SK-N-SH (cell line): ENCODE results near the gene BMPR1A. TPM values are rescaled to one million over a fixed set of nuclear protein-coding genes. Genes with fewer than 3 reads are reported as not detected.

Experiments used
- CTCF ChIA-PET: fragments of 300-600, 350-600 bp; formaldehyde crosslinking; extraction: SDS; loops from one replicate; lab custom pipeline; 2021; lab: Yijun Ruan, JAX
- POLR2A ChIA-PET: fragments of 350-600 bp; sonication (Branson Sonifier 250); formaldehyde crosslinking; extraction: SDS; loops from one replicate; lab custom pipeline; 2020; ENCODE audit warnings: antibody characterized with exemption, inconsistent platforms; lab: Yijun Ruan, JAX
- DNase-seq: peaks from one replicate; pipeline ENCODE4 v3.0.0; 2012
- H2AFZ ChIP-seq: fragments of 200-600 bp; sonication (generic); 2 replicates; pipeline ENCODE4 v1.8.1; 2016; ENCODE audit warnings: antibody characterized with exemption, mild to moderate bottlenecking, low read depth
- H3F3A ChIP-seq: fragments of 200-600 bp; sonication (generic); replicated peaks from 2 replicates; pipeline ENCODE3; 2016; ENCODE audit warnings: antibody characterized with exemption, mild to moderate bottlenecking; ENCODE audit not compliant: insufficient read depth
- H3K27ac ChIP-seq, 2 experiments: fragments of 200-500 bp in 1 of 2; fragments of 200-600 bp in 1 of 2; sonication (Bioruptor generic) in 1 of 2; sonication (generic), shearing (Covaris generic) in 1 of 2; 2 replicates each; pipeline versions ENCODE4 v1.5.1 to v1.6.1; 2014 to 2016; ENCODE audit warnings: low read depth in 2 of 2, inconsistent platforms in 1 of 2, low read length in 1 of 2, mild to moderate bottlenecking in 1 of 2, mixed read lengths in 1 of 2
- H3K27me3 ChIP-seq: fragments of 200-600 bp; sonication (generic), shearing (Covaris generic); 2 replicates; pipeline ENCODE4 v1.6.1; 2016; ENCODE audit warnings: mixed run types; ENCODE audit not compliant: insufficient read depth
- H3K36me3 ChIP-seq, 2 experiments: fragments of 200-500 bp in 1 of 2; fragments of 200-600 bp in 1 of 2; sonication (Bioruptor generic) in 1 of 2; sonication (generic) in 1 of 2; replicated peaks in 1 of 2; 2 replicates each; pipeline versions ENCODE3 to v1.5.1; 2014 to 2016; ENCODE audit warnings: low read length in 1 of 2, mild to moderate bottlenecking in 1 of 2; ENCODE audit not compliant: insufficient read depth in 2 of 2, control insufficient read depth in 1 of 2
- H3K4me1 ChIP-seq, 2 experiments: fragments of 200-500 bp in 1 of 2; fragments of 200-600 bp in 1 of 2; sonication (Bioruptor generic) in 1 of 2; sonication (generic), shearing (Covaris generic) in 1 of 2; 2 replicates each; pipeline versions ENCODE4 v1.5.1 to v1.6.1; 2014 to 2016; ENCODE audit warnings: low read depth in 1 of 2, low read length in 1 of 2, mixed run types in 1 of 2; ENCODE audit not compliant: insufficient read depth in 2 of 2, control insufficient read depth in 1 of 2
- H3K4me2 ChIP-seq: fragments of 200-600 bp; sonication (generic), shearing (Covaris generic); 2 replicates; pipeline ENCODE4 v1.6.1; 2017; ENCODE audit warnings: mixed run types
- H3K4me3 ChIP-seq, 2 experiments: fragments of 200-500 bp in 1 of 2; fragments of 200-600 bp in 1 of 2; sonication (Bioruptor generic) in 1 of 2; sonication (generic), shearing (Covaris generic) in 1 of 2; 2 replicates each; pipeline versions ENCODE4 v1.5.1 to v1.8.1; 2014 to 2016; ENCODE audit warnings: low read depth in 2 of 2, inconsistent platforms in 1 of 2, low read length in 1 of 2, mild to moderate bottlenecking in 1 of 2, mixed read lengths in 1 of 2, moderate library complexity in 1 of 2
- H3K79me2 ChIP-seq: fragments of 200-600 bp; sonication (generic); 2 replicates; pipeline ENCODE4 v1.8.1; 2017; ENCODE audit warnings: mild to moderate bottlenecking; ENCODE audit not compliant: insufficient read depth
- H3K9ac ChIP-seq: fragments of 200-600 bp; sonication (generic); 2 replicates; pipeline ENCODE4 v1.6.1; 2017; ENCODE audit warnings: mixed run types
- H3K9me2 ChIP-seq: fragments of 200-600 bp; sonication (generic); 2 replicates; pipeline ENCODE4 v1.6.1; 2017; ENCODE audit warnings: mixed run types
- H3K9me3 ChIP-seq: fragments of 200-600 bp; sonication (generic); 2 replicates; pipeline ENCODE4 v1.6.1; 2017; ENCODE audit warnings: mixed run types, mild to moderate bottlenecking, moderate library complexity
- H4K20me1 ChIP-seq: fragments of 200-600 bp; sonication (generic); 2 replicates; pipeline ENCODE4 v1.6.1; 2017; ENCODE audit warnings: mild to moderate bottlenecking, mixed run types; ENCODE audit not compliant: insufficient read depth
- CHD2 ChIP-seq: fragments of 150-350 bp; IDR thresholded peaks from 2 replicates; pipeline ENCODE4 v1.6.1; 2018; ENCODE audit warnings: low read length; ENCODE audit not compliant: partially characterized antibody
- ELF1 ChIP-seq: IDR thresholded peaks from 2 replicates; pipeline ENCODE4 v1.4.0; 2012
- FOXJ3 ChIP-seq: sonication (generic); formaldehyde crosslinking; IDR thresholded peaks from 2 replicates; pipeline ENCODE4 v1.5.1; 2020; ENCODE audit warnings: mild to moderate bottlenecking, missing genetic modification reagents
- FOXM1 ChIP-seq: IDR thresholded peaks from 2 replicates; pipeline ENCODE4 v1.4.0; 2012; ENCODE audit warnings: low read depth, mild to moderate bottlenecking
- GATA2 ChIP-seq: sonication (generic); formaldehyde crosslinking; IDR thresholded peaks from 2 replicates; pipeline ENCODE4 v1.5.0; 2020; ENCODE audit warnings: mild to moderate bottlenecking, missing genetic modification reagents
- JUND ChIP-seq: IDR thresholded peaks from 2 replicates; pipeline ENCODE4 v1.4.0; 2012
- MAX ChIP-seq: IDR thresholded peaks from 2 replicates; pipeline ENCODE4 v1.4.0; 2012; ENCODE audit warnings: low read depth
- MXI1 ChIP-seq: IDR thresholded peaks from 2 replicates; pipeline ENCODE4 v1.6.1; 2012; ENCODE audit warnings: mild to moderate bottlenecking, low read depth, low read length, improper control_type of control experiment
- NRF1 ChIP-seq: IDR thresholded peaks from 2 replicates; pipeline ENCODE4 v1.6.1; 2012; ENCODE audit warnings: low read depth, mild to moderate bottlenecking, low read length
- POLR2AphosphoS5 ChIP-seq: IDR thresholded peaks from 2 replicates; pipeline ENCODE4 v1.6.1; 2012; ENCODE audit warnings: low read depth, low read length
- RAD21 ChIP-seq: IDR thresholded peaks from 2 replicates; pipeline ENCODE4 v1.6.1; 2012; ENCODE audit warnings: mild to moderate bottlenecking, low read length
- RCOR1 ChIP-seq: fragments of 150-350 bp; IDR thresholded peaks from 2 replicates; pipeline ENCODE4 v1.6.1; 2017; ENCODE audit warnings: antibody characterized with exemption, low read length
- REST ChIP-seq: IDR thresholded peaks from 2 replicates; pipeline ENCODE4 v1.6.1; 2012; ENCODE audit warnings: mild to moderate bottlenecking, low read depth, low read length, moderate library complexity
- RFX5 ChIP-seq: IDR thresholded peaks from 2 replicates; pipeline ENCODE4 v1.6.1; 2012; ENCODE audit warnings: mild to moderate bottlenecking, improper control_type of control experiment, low read length
- SMC3 ChIP-seq: IDR thresholded peaks from 2 replicates; pipeline ENCODE4 v1.6.1; 2012; ENCODE audit warnings: low read depth, low read length, improper control_type of control experiment
- TCF12 ChIP-seq: IDR thresholded peaks from 2 replicates; pipeline ENCODE4 v1.4.0; 2012
- USF1 ChIP-seq: IDR thresholded peaks from 2 replicates; pipeline ENCODE4 v1.4.0; 2012; ENCODE audit warnings: low read depth, borderline replicate concordance
- WGBS: methylation state at CpG from one replicate; pipeline ENCODE4 v1.1.6; 2017; ENCODE audit warnings: low lambda C conversion rate; 5-methylcytosine and 5-hydroxymethylcytosine counted together
- polyA plus RNA-seq, 3 experiments: library from polyadenylated mRNA; depleted of rRNA; stranded (reverse); fragments of >200 nt; gene quantifications; 2 replicates each; pipeline ENCODE4 v1.2.3, GENCODE V29; 2012
- TF ChIP-seq, protein P1 (sequence below): fragments of 200-600 bp; sonication (generic); IDR thresholded peaks from 2 replicates; pipeline ENCODE4 v1.6.1; 2017; ENCODE audit warnings: antibody characterized with exemption, mild to moderate bottlenecking, moderate library complexity
- TF ChIP-seq, protein P2 (sequence below): fragments of 150-350 bp; IDR thresholded peaks from 2 replicates; pipeline ENCODE4 v1.6.1; 2017; ENCODE audit warnings: antibody characterized with exemption, low read length, low read depth, borderline replicate concordance
- TF ChIP-seq, protein P3 (sequence below): IDR thresholded peaks from 2 replicates; pipeline ENCODE4 v1.4.0; 2012; ENCODE audit warnings: low read depth, borderline replicate concordance

The BMPR1A gene
- polyA plus RNA-seq, 1 of the 3 experiments (the other 2 are of a cell fraction): 12.7 TPM

DNA sequence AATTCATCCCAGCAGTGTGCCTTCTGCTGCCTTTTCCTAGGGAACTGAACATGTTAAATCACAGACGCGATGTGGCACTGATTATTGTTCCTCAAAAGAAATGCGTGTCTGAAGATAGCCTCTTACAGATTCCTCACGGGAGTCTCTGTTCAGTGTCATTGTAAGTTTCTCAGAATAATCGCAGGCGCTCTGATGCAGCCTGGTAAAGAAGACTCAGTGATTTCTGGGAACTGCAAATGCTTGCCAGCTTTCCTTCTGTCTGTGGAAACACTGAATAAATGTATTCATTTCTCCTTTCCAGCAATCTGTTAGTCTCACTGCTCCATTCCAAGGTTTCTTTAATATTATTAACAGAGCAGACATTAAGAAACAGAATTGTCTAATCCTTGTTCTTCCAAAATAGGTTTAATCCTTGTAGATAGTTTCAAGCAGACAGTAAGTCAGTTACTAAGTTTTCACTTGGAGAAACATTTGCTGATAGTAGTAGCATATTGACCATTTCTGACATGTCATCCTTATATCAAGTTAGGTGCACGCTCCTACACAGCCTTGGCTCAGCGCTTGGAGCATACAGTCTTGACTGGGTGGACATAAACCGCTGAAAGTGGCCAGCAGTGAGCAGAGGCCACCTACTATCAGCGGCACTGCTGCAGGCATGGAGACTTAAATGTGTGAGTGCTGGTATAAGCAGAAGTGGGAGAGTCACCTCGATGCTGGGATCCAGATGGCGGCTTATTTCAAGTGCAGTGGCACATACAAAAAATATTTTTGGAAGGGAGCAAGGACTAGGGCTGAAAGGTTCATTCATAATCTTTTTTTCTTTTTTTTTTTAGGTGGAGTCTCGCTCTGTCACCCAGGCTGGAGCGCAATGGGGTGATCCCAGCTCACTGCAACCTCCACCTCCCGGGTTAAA lies 173.3 kb downstream of the BMPR1A start:
- CTCF ChIA-PET: interaction anchor here (0.7 to 1.0 kb wide), 2 partner anchors 9 to 16 kb away, joined by 4 read pairs; no protein-coding TSS in a partner anchor
- no peaks in the 10 kb centered on the region for H3K4me1 ChIP-seq
- H3K9me3 ChIP-seq: no peaks in the 10 kb centered on the region
- H3K4me3 ChIP-seq: no peak overlapping the region
- no peak for DNase-seq
- WGBS: 93% methylated on average over 15 of the region's 15 CpGs
- H2AFZ ChIP-seq: no peak overlapping the region
- no peaks in the 10 kb centered on the region for H4K20me1 ChIP-seq
- H3F3A ChIP-seq: no peaks in the 10 kb centered on the region
- H3K4me2 ChIP-seq: no peak overlapping the region
- H3K9ac ChIP-seq: no peak overlapping the region
- H3K36me3 ChIP-seq: peaks cover 24 to 42% of the 10 kb centered on the region in 2 experiments
- H3K27ac ChIP-seq: no peak overlapping the region
- no peaks in the 10 kb centered on the region for H3K27me3 ChIP-seq
- H3K9me2 ChIP-seq: no peaks in the 10 kb centered on the region
- H3K79me2 ChIP-seq: no peaks in the 10 kb centered on the region; the same call in 1 of the 2 replicates
- POLR2A ChIA-PET: no interaction called here
- no peak for TF ChIP-seq MAX
- TF ChIP-seq GATA2 (CRISPR knock-in tag): no peak
- no peak for TF ChIP-seq FOXM1
- TF ChIP-seq SMC3: no peak
- TF ChIP-seq, protein P1, sequence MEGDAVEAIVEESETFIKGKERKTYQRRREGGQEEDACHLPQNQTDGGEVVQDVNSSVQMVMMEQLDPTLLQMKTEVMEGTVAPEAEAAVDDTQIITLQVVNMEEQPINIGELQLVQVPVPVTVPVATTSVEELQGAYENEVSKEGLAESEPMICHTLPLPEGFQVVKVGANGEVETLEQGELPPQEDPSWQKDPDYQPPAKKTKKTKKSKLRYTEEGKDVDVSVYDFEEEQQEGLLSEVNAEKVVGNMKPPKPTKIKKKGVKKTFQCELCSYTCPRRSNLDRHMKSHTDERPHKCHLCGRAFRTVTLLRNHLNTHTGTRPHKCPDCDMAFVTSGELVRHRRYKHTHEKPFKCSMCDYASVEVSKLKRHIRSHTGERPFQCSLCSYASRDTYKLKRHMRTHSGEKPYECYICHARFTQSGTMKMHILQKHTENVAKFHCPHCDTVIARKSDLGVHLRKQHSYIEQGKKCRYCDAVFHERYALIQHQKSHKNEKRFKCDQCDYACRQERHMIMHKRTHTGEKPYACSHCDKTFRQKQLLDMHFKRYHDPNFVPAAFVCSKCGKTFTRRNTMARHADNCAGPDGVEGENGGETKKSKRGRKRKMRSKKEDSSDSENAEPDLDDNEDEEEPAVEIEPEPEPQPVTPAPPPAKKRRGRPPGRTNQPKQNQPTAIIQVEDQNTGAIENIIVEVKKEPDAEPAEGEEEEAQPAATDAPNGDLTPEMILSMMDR: no peak
- TF ChIP-seq USF1: no peak
- TF ChIP-seq ELF1: no peak
- TF ChIP-seq POLR2AphosphoS5: no peak
- no peak for TF ChIP-seq NRF1
- TF ChIP-seq, protein P2, sequence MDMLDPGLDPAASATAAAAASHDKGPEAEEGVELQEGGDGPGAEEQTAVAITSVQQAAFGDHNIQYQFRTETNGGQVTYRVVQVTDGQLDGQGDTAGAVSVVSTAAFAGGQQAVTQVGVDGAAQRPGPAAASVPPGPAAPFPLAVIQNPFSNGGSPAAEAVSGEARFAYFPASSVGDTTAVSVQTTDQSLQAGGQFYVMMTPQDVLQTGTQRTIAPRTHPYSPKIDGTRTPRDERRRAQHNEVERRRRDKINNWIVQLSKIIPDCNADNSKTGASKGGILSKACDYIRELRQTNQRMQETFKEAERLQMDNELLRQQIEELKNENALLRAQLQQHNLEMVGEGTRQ: no peak
- no peak for TF ChIP-seq FOXJ3
- no peak for TF ChIP-seq RCOR1
- no peak for TF ChIP-seq MXI1
- TF ChIP-seq TCF12: no peak
- TF ChIP-seq, protein P3, sequence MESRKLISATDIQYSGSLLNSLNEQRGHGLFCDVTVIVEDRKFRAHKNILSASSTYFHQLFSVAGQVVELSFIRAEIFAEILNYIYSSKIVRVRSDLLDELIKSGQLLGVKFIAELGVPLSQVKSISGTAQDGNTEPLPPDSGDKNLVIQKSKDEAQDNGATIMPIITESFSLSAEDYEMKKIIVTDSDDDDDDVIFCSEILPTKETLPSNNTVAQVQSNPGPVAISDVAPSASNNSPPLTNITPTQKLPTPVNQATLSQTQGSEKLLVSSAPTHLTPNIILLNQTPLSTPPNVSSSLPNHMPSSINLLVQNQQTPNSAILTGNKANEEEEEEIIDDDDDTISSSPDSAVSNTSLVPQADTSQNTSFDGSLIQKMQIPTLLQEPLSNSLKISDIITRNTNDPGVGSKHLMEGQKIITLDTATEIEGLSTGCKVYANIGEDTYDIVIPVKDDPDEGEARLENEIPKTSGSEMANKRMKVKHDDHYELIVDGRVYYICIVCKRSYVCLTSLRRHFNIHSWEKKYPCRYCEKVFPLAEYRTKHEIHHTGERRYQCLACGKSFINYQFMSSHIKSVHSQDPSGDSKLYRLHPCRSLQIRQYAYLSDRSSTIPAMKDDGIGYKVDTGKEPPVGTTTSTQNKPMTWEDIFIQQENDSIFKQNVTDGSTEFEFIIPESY: no peak
- TF ChIP-seq RFX5: no peak
- TF ChIP-seq JUND: no peak
- no peak for TF ChIP-seq REST
- no peak for TF ChIP-seq CHD2
- TF ChIP-seq RAD21: no peak
